Measurements from ENCODE around the gene GCSH.
"Not testable (repeated sequence)": the region's sequence is repeated elsewhere in the genome, so short reads cannot be mapped to it uniquely, and the experiment has no call there.

GCSH gene

GRCh38 chr16:81116285-81116684, 20.1 kb upstream of the GCSH start:
- Mint-ChIP-seq H3K36me3 (no peaks in the 10 kb centered on the region), H3K4me3 (no peak overlapping the region), H3K27ac (no peak overlapping the region), H3K27me3 (peaks cover 3% of the 10 kb centered on the region), H3K4me1 (ENCODE audit: low read depth) (no peaks in the 10 kb centered on the region), H3K9me3 (ENCODE audit: low read depth) (no peaks in the 10 kb centered on the region)

DNA sequence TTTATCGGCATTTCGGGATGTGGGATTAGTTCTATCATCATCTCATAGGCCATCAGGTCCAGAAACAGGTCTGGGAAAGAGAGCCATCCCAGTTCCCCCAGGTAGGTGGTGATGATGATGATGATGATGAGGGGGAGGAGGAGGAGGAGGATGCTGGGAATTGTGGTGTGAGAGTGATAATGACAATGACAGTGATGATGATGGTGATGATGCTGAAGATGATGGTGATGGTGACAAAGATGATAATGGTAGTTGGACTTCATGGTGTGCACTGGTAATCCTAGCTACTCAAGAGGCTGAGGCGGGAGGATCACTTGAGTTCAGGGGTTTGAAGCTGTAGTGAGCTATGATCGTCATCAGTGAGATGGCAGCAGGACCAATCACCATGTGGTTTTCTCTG, 16.3 kb upstream of the GCSH start:
- Mint-ChIP-seq H3K36me3 (no peaks in the 10 kb centered on the region), H3K9me3 (ENCODE audit: low read depth) (no peaks in the 10 kb centered on the region), H3K27me3 (peaks cover 3% of the 10 kb centered on the region), H3K4me1 (ENCODE audit: low read depth) (no peaks in the 10 kb centered on the region), H3K27ac (no peak overlapping the region), H3K4me3 (no peak overlapping the region)

DNA sequence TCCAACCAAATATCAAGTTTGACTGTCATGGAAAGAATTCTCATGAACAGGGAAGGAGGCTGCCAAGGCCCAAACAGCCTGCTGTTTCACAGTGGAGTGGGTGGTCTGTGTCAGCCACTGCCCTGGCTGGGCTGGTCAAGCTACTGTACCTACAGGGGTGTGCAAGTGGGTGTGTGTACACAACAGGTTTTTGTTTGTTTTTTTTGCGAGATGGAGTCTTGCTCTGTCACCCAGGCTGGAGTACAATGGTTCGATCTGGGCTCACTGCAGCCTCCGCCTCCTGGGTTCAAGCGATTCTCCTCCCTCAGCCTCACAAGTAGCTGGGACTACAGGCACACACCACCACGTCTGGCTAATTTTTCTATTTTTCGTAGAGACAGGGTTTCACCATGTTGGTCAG, 13.1 kb upstream of the GCSH start:
- H3K36me3 Mint-ChIP-seq; H3K4me1 Mint-ChIP-seq (ENCODE audit: low read depth); H3K27me3 Mint-ChIP-seq; H3K9me3 Mint-ChIP-seq (ENCODE audit: low read depth); H3K27ac Mint-ChIP-seq; H3K4me3 Mint-ChIP-seq: not testable (repeated sequence)

- Mint-ChIP-seq H3K4me3 (no peak overlapping the region), H3K36me3 (no peaks in the 10 kb centered on the region), H3K27me3 (peaks cover 3% of the 10 kb centered on the region), H3K9me3 (ENCODE audit: low read depth) (no peaks in the 10 kb centered on the region), H3K4me1 (ENCODE audit: low read depth) (no peaks in the 10 kb centered on the region), H3K27ac (no peak overlapping the region)
These were observed 11.3 kb upstream of the GCSH start for GRCh38 chr16:81107511-81107910.

DNA sequence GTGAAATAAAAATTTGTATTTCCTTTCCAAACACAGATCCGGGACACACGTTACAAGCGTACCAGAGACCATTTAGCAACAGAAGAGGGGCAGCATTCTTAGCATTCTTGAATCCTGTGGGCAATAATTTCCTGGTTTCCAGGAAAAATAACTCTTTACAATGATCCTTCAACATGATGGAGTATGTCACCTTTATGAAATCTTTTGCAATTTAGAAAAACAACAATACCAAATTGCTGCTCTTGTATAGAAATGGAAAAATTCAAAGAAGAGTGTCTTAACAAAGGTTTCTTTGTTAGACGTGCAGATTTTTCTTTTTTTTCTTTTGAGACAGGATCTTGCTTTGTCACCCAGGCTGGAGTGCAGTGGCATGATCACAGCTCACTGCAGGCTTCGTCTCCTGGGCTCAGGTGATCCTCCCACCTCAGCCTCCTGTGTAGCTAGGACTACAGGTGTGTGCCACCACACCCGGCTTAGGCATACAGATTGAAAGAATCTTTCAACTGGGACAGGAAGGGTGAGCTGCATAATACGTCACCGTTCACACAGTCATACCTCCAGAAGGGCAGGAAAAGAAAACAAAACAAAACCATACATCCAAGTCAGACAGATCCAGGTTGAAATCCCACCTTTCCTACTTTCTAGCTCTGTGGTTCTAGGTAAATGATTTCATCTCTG, 10.8 kb upstream of the GCSH start:
- no peaks in the 10 kb centered on the region for H3K9me3 Mint-ChIP-seq (ENCODE audit: low read depth)
- H3K4me3 Mint-ChIP-seq = no peak overlapping the region
- H3K36me3 Mint-ChIP-seq = no peaks in the 10 kb centered on the region
- no peaks in the 10 kb centered on the region for H3K4me1 Mint-ChIP-seq (ENCODE audit: low read depth)
- H3K27ac Mint-ChIP-seq = no peak overlapping the region
- H3K27me3 Mint-ChIP-seq = no peaks in the 10 kb centered on the region

DNA sequence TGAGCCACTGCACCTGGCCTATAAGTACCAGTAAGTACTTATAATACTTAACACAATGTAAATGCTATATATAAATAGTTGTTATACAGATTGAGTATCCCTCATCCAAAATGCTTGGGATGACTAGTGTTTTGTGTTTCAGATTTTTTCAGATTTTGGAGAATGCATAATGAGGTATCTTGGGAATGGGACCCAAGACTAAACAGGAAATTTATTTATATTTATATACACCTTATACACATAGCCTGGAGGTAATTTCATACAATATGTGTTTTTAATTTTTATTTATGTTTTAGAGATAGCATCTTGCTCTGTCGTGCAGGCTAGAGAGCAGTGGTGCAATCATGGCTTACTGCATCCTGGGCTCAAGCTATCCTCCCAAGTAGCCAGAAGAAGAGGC, 9.8 kb upstream of the GCSH start:
- H3K27ac Mint-ChIP-seq = no peak overlapping the region
- H3K4me3 Mint-ChIP-seq = no peak overlapping the region
- H3K4me1 Mint-ChIP-seq (ENCODE audit: low read depth) = no peaks in the 10 kb centered on the region
- no peaks in the 10 kb centered on the region for H3K36me3 Mint-ChIP-seq
- no peaks in the 10 kb centered on the region for H3K27me3 Mint-ChIP-seq
- H3K9me3 Mint-ChIP-seq (ENCODE audit: low read depth) = no peaks in the 10 kb centered on the region

DNA sequence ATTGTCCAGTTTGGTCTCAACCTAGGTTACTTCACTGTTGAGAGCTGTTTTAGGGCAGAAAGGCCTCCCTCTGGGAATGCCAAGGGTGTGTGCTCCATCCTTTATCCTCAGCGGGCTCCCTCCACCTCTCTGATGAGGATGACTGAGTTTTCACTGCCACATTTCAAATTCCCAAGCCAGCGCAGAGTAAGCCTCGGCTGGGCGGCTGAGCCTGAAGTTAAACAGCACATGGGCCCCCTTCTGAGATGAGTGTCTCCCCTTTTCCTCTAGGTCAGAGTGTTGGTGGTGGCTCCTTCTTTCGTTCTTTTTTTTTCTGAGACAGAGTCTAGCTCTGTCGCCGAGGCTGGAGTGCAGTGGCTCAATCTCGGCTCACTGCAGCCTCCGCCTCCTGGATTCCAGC, 5.5 kb upstream of the GCSH start:
- no peaks in the 10 kb centered on the region for H3K27me3 Mint-ChIP-seq
- H3K36me3 Mint-ChIP-seq = no peaks in the 10 kb centered on the region
- no peak overlapping the region for H3K4me3 Mint-ChIP-seq
- H3K9me3 Mint-ChIP-seq (ENCODE audit: low read depth) = no peaks in the 10 kb centered on the region
- no peak overlapping the region for H3K27ac Mint-ChIP-seq
- H3K4me1 Mint-ChIP-seq (ENCODE audit: low read depth) = peaks cover 2% of the 10 kb centered on the region

DNA sequence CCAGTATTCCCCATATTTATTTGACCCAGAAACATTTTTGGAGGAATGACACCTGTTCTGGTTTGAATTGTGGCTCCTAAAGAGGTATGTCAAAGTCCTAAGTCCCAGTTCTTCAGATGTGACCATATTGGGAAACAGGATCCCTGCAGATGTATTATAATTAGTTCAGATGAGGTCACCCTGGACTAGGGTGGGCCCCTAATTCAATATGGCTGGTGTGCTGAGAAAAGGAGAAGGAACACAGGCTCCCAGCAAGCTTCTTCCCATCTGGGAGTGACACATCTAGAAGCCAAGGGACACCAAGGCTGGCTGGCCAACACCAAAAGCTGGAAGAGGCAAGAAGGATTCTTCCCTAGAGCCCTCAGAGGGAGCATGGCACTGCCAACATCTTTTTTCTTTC, 3.8 kb upstream of the GCSH start:
- H3K27ac Mint-ChIP-seq = no peak overlapping the region
- H3K27me3 Mint-ChIP-seq = no peaks in the 10 kb centered on the region
- no peaks in the 10 kb centered on the region for H3K9me3 Mint-ChIP-seq (ENCODE audit: low read depth)
- no peak overlapping the region for H3K4me3 Mint-ChIP-seq
- peaks cover 9% of the 10 kb centered on the region for H3K4me1 Mint-ChIP-seq (ENCODE audit: low read depth)
- no peaks in the 10 kb centered on the region for H3K36me3 Mint-ChIP-seq

- H3K27me3 Mint-ChIP-seq = no peaks in the 10 kb centered on the region
- no peaks in the 10 kb centered on the region for H3K9me3 Mint-ChIP-seq (ENCODE audit: low read depth)
- H3K4me1 Mint-ChIP-seq (ENCODE audit: low read depth) = peaks cover 9% of the 10 kb centered on the region
- H3K4me3 Mint-ChIP-seq = no peak overlapping the region
- H3K36me3 Mint-ChIP-seq = no peaks in the 10 kb centered on the region
- no peak overlapping the region for H3K27ac Mint-ChIP-seq
These were observed 1.0 kb upstream of the GCSH start for GRCh38 chr16:81097230-81097629.

GRCh38 chr16:81096715-81097208, 567 bp upstream of the GCSH start:
- peak overlapping the region; percentile 61 for H3K4me3 Mint-ChIP-seq
- peaks cover 9% of the 10 kb centered on the region for H3K4me1 Mint-ChIP-seq (ENCODE audit: low read depth)
- H3K36me3 Mint-ChIP-seq = no peaks in the 10 kb centered on the region
- peak overlapping the region; percentile 65 for H3K27ac Mint-ChIP-seq
- H3K9me3 Mint-ChIP-seq (ENCODE audit: low read depth) = no peaks in the 10 kb centered on the region
- no peaks in the 10 kb centered on the region for H3K27me3 Mint-ChIP-seq

DNA sequence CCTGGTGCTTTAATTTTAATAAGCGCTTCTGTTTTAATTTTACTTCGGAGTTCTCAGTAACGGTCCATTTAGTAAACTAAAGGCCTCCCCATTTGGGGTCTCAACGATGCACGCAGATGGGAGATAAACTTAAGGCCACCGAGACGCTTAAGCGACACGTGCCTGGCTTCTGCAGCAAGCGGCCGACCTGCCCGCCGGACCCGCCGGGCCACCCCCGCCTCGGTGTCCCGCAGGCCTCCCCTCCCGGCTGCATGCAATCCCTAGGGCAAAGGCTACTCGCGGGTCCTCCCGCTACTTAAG, 592 bp downstream of the GCSH start:
- no peaks in the 10 kb centered on the region for H3K36me3 Mint-ChIP-seq
- H3K4me1 Mint-ChIP-seq (ENCODE audit: low read depth) = peaks cover 9% of the 10 kb centered on the region
- no peaks in the 10 kb centered on the region for H3K9me3 Mint-ChIP-seq (ENCODE audit: low read depth)
- peak overlapping the region; percentile 80 for H3K4me3 Mint-ChIP-seq
- no peak overlapping the region for H3K27ac Mint-ChIP-seq
- no peaks in the 10 kb centered on the region for H3K27me3 Mint-ChIP-seq

GRCh38 chr16:81094771-81095251, 1.4 kb downstream of the GCSH start:
- peaks cover 9% of the 10 kb centered on the region for H3K4me1 Mint-ChIP-seq (ENCODE audit: low read depth)
- H3K27me3 Mint-ChIP-seq = no peaks in the 10 kb centered on the region
- peaks cover under 1% of the 10 kb centered on the region for H3K36me3 Mint-ChIP-seq
- no peaks in the 10 kb centered on the region for H3K9me3 Mint-ChIP-seq (ENCODE audit: low read depth)
- no peak overlapping the region for H3K27ac Mint-ChIP-seq
- peak overlapping the region; percentile 80 for H3K4me3 Mint-ChIP-seq

DNA sequence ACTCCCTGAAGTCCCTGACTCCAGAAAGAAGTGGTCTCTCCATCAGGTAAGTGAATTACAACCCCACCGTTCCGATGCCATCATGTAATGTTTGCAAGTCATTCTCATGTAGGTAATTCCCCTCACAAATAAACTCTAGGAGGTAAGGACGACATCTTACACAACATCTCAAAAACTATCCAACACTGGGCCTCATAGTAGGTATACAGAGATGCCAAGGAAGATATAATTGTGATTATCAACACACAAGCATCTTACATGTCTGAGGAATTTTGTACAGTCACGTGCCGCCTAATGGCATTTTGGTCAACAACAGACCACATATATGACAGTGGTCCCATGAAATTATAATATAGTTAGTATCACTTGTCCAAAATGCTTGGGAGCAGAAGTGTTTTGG, 7.4 kb downstream of the GCSH start:
- Mint-ChIP-seq H3K9me3 (ENCODE audit: low read depth) (no peaks in the 10 kb centered on the region), H3K36me3 (peaks cover 6% of the 10 kb centered on the region), H3K4me1 (ENCODE audit: low read depth) (no peaks in the 10 kb centered on the region), H3K27me3 (no peaks in the 10 kb centered on the region), H3K4me3 (no peak overlapping the region), H3K27ac (no peak overlapping the region)

- Mint-ChIP-seq H3K27me3 (no peaks in the 10 kb centered on the region), H3K27ac (no peak overlapping the region), H3K4me1 (ENCODE audit: low read depth) (peaks cover 3% of the 10 kb centered on the region), H3K9me3 (ENCODE audit: low read depth) (no peaks in the 10 kb centered on the region), H3K4me3 (no peak overlapping the region), H3K36me3 (no peaks in the 10 kb centered on the region)
These were observed 15.2 kb downstream of the GCSH start for GRCh38 chr16:81081014-81081413.

GRCh38 chr16:81080233-81080632, 16.0 kb downstream of the GCSH start:
- Mint-ChIP-seq H3K4me1 (ENCODE audit: low read depth) (peaks cover 3% of the 10 kb centered on the region), H3K4me3 (no peak overlapping the region), H3K27ac (no peak overlapping the region), H3K36me3 (no peaks in the 10 kb centered on the region), H3K9me3 (ENCODE audit: low read depth) (no peaks in the 10 kb centered on the region), H3K27me3 (no peaks in the 10 kb centered on the region)

Data from activated naive CD8-positive, alpha-beta T cell (primary cell).